OCI-LY1 (cell line): ENCODE measurements around the gene CMTM5.

Experiments used
- CTCF ChIP-seq: fragments of 200-600 bp; sonication (generic), shearing (Covaris generic); IDR thresholded peaks from 2 replicates; pipeline ENCODE4 v1.5.1; 2017; ENCODE audit warnings: mild to moderate bottlenecking, antibody characterized with exemption, low read length, moderate library complexity, mixed read lengths
- EZH2 ChIP-seq: fragments of 200-600 bp; sonication (generic), shearing (Covaris generic); IDR thresholded peaks from 2 replicates; pipeline ENCODE4 v1.8.0; 2017; ENCODE audit warnings: borderline replicate concordance, mixed run types, mild to moderate bottlenecking, antibody characterized with exemption, low read length, moderate library complexity, mixed read lengths

- TF ChIP-seq CTCF (no peak), EZH2 (no peak)
Observed at GRCh38 chr14:23365732-23366425, 11.0 kb upstream of the CMTM5 start.
